ENCODE data around the gene SLC29A3.
A peak's percentile ranks its signal among the peaks of the same experiment; 100 is the strongest.

Gene SLC29A3

DNA sequence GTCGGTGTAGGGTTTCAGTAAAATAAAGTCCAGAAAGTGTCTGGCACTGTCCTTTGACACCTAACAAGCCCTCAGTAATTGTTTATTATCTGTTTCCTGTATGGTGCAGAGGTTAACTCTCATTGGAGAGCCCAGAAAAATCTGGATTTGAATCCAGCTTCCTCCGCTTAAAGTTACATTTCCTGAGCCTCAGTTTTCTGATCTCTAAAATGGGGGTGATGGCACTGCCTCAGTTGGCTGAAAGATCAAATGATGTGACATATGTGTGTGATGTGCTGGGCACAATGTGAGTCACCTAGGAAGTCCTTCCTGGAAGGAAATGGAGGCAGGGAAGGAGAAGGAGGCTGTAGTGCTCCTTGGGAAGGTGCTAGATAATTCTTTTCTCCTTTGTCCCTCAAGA lies 63.0 kb downstream of the SLC29A3 start:
- Histone ChIP-seq H3K4me1 (ENCODE audit: control insufficient read depth in 2 of 2, insufficient read depth in 1 of 2, low read depth in 1 of 2, low read length in 2 of 2) (peaks cover 0 to 8% of the 10 kb centered on the region in 2 donors), H2AK5ac (ENCODE audit: low read depth, low read length) (no peak overlapping the region), H2AFZ (ENCODE audit: low read length) (no peak overlapping the region), H3K27me3 (ENCODE audit: control insufficient read depth in 3 of 3, insufficient read depth in 3 of 3, low read depth in 1 of 3, low read length in 3 of 3) (peaks cover 0 to 45% (median 0%) of the 10 kb centered on the region in 3 experiments), H2BK120ac (ENCODE audit: low read depth, low read length) (no peak overlapping the region), H3K18ac (ENCODE audit: low read length) (no peak overlapping the region), H3K79me1 (ENCODE audit: low read depth, low read length) (no peaks in the 10 kb centered on the region), H3K4me3 (ENCODE audit: low read length in 2 of 2) (no peak overlapping the region), H3K4me2 (ENCODE audit: insufficient read depth, low read length, poor library complexity, severe bottlenecking) (no peak overlapping the region), H4K8ac (ENCODE audit: low read depth, low read length) (no peak overlapping the region), H3K14ac (ENCODE audit: low read length) (no peak overlapping the region), H2BK12ac (ENCODE audit: low read length) (no peak overlapping the region), H4K91ac (ENCODE audit: low read depth, low read length, poor library complexity) (no peak overlapping the region), H3K27ac (replicated peaks; ENCODE audit: low read length) (no peak overlapping the region), H3K9ac (ENCODE audit: low read depth, low read length, poor library complexity) (no peak overlapping the region), H3K4ac (ENCODE audit: low read length) (no peak overlapping the region), H2BK15ac (ENCODE audit: low read length) (no peak overlapping the region), H3K36me3 (replicated peaks in 1 of 2; ENCODE audit: control insufficient read depth in 2 of 2, insufficient read depth in 2 of 2, low read length in 2 of 2) (no peaks in the 10 kb centered on the region), H3K9me3 (replicated peaks in 1 of 2; ENCODE audit: control insufficient read depth in 2 of 2, insufficient read depth in 1 of 2, low read depth in 1 of 2, low read length in 2 of 2) (no peaks in the 10 kb centered on the region), H3K23ac (ENCODE audit: low read depth, low read length, poor library complexity) (no peak overlapping the region), H2BK5ac (ENCODE audit: low read length) (no peak overlapping the region)
- no peak for DNase-seq (ENCODE audit: low spot score)
- WGBS, 2 donors (ENCODE audit: extremely low coverage in 2 of 2, insufficient read length in 2 of 2, insufficient replicate concordance in 1 of 2): no CpG with 5 or more reads among the region's 2 CpGs

DNA sequence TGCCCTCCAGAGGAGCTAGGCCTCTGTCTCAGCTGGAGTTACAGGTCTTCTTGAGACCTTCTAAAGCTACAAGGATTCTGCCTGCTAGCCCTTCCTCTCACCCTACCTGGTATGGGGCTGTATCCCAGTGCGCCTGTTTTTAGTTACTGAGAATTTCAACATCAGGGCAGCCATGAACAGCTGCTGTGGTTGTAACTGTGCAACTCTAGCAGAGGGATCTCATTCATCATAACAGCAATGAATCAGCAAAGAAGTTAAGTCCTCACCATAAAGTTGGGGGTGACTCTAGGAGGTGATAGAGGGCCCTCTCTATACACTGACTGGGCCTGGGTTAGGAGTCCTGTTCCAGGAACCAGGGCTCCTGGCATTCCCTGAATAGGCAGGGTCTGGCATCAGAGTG lies 63.7 kb downstream of the SLC29A3 start:
- H3K4me2 ChIP-seq (ENCODE audit: insufficient read depth, low read length, poor library complexity, severe bottlenecking): no peak overlapping the region
- H2BK5ac ChIP-seq (ENCODE audit: low read length): no peak overlapping the region
- H3K18ac ChIP-seq (ENCODE audit: low read length): no peak overlapping the region
- no peak overlapping the region for H2AFZ ChIP-seq (ENCODE audit: low read length)
- H3K14ac ChIP-seq (ENCODE audit: low read length): no peak overlapping the region
- H3K9ac ChIP-seq (ENCODE audit: low read depth, low read length, poor library complexity): no peak overlapping the region
- no peaks in the 10 kb centered on the region for H3K9me3 ChIP-seq (replicated peaks in 1 of 2; ENCODE audit: control insufficient read depth in 2 of 2, insufficient read depth in 1 of 2, low read depth in 1 of 2, low read length in 2 of 2)
- H4K8ac ChIP-seq (ENCODE audit: low read depth, low read length): no peak overlapping the region
- H2BK12ac ChIP-seq (ENCODE audit: low read length): no peak overlapping the region
- H3K27me3 ChIP-seq (ENCODE audit: control insufficient read depth in 3 of 3, insufficient read depth in 3 of 3, low read depth in 1 of 3, low read length in 3 of 3): peaks cover 0 to 49% (median 0%) of the 10 kb centered on the region in 3 experiments
- WGBS, 2 donors (ENCODE audit: extremely low coverage in 2 of 2, insufficient read length in 2 of 2, insufficient replicate concordance in 1 of 2): no CpG with 5 or more reads among the region's 1 CpG
- H2BK15ac ChIP-seq (ENCODE audit: low read length): no peak overlapping the region
- DNase-seq (ENCODE audit: low spot score): no peak
- no peak overlapping the region for H3K4ac ChIP-seq (ENCODE audit: low read length)
- peaks cover 0 to 7% of the 10 kb centered on the region in 2 donors for H3K4me1 ChIP-seq (ENCODE audit: control insufficient read depth in 2 of 2, insufficient read depth in 1 of 2, low read depth in 1 of 2, low read length in 2 of 2)
- H3K36me3 ChIP-seq (replicated peaks in 1 of 2; ENCODE audit: control insufficient read depth in 2 of 2, insufficient read depth in 2 of 2, low read length in 2 of 2): no peaks in the 10 kb centered on the region
- no peak overlapping the region for H3K27ac ChIP-seq (replicated peaks; ENCODE audit: low read length)
- H4K91ac ChIP-seq (ENCODE audit: low read depth, low read length, poor library complexity): no peak overlapping the region
- no peak overlapping the region for H2AK5ac ChIP-seq (ENCODE audit: low read depth, low read length)
- H3K79me1 ChIP-seq (ENCODE audit: low read depth, low read length): no peaks in the 10 kb centered on the region
- no peak overlapping the region for H3K4me3 ChIP-seq (ENCODE audit: low read length in 2 of 2)
- no peak overlapping the region for H2BK120ac ChIP-seq (ENCODE audit: low read depth, low read length)
- H3K23ac ChIP-seq (ENCODE audit: low read depth, low read length, poor library complexity): no peak overlapping the region

DNA sequence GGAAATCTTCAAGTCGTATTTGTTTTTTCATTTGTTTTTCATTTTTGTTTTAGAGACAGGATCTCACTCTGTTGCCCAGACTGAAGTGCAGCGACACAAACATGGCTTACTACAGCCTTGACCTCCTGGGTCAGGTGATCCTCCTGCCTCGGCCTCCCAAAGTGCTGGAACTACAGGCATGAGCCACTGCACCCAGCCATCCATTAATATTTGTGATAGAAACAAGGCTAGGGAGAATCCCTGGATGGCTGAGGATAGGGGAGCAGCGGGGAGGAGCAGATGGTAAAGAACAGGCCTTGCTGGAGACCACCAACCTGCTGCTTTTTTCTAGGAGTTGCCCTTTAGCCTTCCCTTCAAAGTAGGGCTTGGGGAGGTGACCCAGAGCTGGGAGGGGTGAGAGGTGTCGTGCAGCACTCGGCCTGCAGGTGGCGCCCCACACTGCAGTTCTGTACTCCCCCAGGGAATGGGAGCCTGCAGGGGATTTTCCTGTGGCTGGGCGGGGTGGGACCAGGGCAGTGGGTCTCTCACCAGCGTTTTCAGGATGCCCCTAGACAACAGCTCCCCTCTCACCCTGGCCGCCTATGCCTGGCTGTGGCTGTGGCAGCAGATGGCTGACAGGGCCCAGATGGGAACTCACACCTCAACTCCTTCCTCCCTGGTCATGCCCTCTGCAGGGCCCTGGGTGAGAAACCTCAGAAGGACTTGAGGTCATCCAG lies 65.1 kb downstream of the SLC29A3 start:
- H3K4me1 ChIP-seq (ENCODE audit: control insufficient read depth in 2 of 2, insufficient read depth in 1 of 2, low read depth in 1 of 2, low read length in 2 of 2): peaks cover 0 to 2% of the 10 kb centered on the region in 2 donors
- peak; percentile 75 for DNase-seq (ENCODE audit: low spot score)
- H3K4me2 ChIP-seq (ENCODE audit: insufficient read depth, low read length, poor library complexity, severe bottlenecking): no peak overlapping the region
- no peak overlapping the region for H3K9ac ChIP-seq (ENCODE audit: low read depth, low read length, poor library complexity)
- no CpG with 5 or more reads among the region's 10 CpGs for WGBS, 2 donors (ENCODE audit: extremely low coverage in 2 of 2, insufficient read length in 2 of 2, insufficient replicate concordance in 1 of 2)
- no peak overlapping the region for H2BK12ac ChIP-seq (ENCODE audit: low read length)
- H2BK120ac ChIP-seq (ENCODE audit: low read depth, low read length): no peak overlapping the region
- no peak overlapping the region for H3K4me3 ChIP-seq (ENCODE audit: low read length in 2 of 2)
- H2AK5ac ChIP-seq (ENCODE audit: low read depth, low read length): no peak overlapping the region
- H3K79me1 ChIP-seq (ENCODE audit: low read depth, low read length): no peaks in the 10 kb centered on the region
- no peaks in the 10 kb centered on the region for H3K36me3 ChIP-seq (replicated peaks in 1 of 2; ENCODE audit: control insufficient read depth in 2 of 2, insufficient read depth in 2 of 2, low read length in 2 of 2)
- H4K8ac ChIP-seq (ENCODE audit: low read depth, low read length): no peak overlapping the region
- H2BK15ac ChIP-seq (ENCODE audit: low read length): no peak overlapping the region
- H2BK5ac ChIP-seq (ENCODE audit: low read length): no peak overlapping the region
- H4K91ac ChIP-seq (ENCODE audit: low read depth, low read length, poor library complexity): no peak overlapping the region
- no peak overlapping the region for H2AFZ ChIP-seq (ENCODE audit: low read length)
- no peak overlapping the region for H3K27ac ChIP-seq (replicated peaks; ENCODE audit: low read length)
- H3K4ac ChIP-seq (ENCODE audit: low read length): no peak overlapping the region
- H3K27me3 ChIP-seq (ENCODE audit: control insufficient read depth in 3 of 3, insufficient read depth in 3 of 3, low read depth in 1 of 3, low read length in 3 of 3): peaks cover 0 to 44% (median 0%) of the 10 kb centered on the region in 3 experiments
- no peak overlapping the region for H3K18ac ChIP-seq (ENCODE audit: low read length)
- no peaks in the 10 kb centered on the region for H3K9me3 ChIP-seq (replicated peaks in 1 of 2; ENCODE audit: control insufficient read depth in 2 of 2, insufficient read depth in 1 of 2, low read depth in 1 of 2, low read length in 2 of 2)
- H3K14ac ChIP-seq (ENCODE audit: low read length): no peak overlapping the region
- no peak overlapping the region for H3K23ac ChIP-seq (ENCODE audit: low read depth, low read length, poor library complexity)

DNA sequence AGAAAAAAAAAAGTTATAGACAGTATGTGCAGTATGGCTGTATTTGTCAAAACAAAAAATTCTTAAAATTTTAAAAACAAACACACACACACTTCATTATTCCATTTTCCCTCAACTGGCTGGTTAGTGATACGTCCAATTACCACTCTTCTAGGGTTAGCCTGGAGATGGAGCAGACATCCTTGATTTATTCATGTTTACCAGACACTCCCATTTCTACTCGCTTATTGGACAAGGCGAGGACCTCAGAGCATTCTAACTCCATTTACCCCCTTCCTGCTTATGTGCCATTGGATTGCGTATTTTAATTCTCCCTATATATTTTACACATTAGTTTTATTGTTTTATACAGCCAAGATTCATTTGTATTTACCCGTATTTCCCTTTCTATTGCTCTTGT lies 69.1 kb downstream of the SLC29A3 start:
- Histone ChIP-seq H3K23ac (ENCODE audit: low read depth, low read length, poor library complexity) (no peak overlapping the region), H4K91ac (ENCODE audit: low read depth, low read length, poor library complexity) (no peak overlapping the region), H3K9me3 (replicated peaks in 1 of 2; ENCODE audit: control insufficient read depth in 2 of 2, insufficient read depth in 1 of 2, low read depth in 1 of 2, low read length in 2 of 2) (no peaks in the 10 kb centered on the region), H3K4me1 (ENCODE audit: control insufficient read depth in 2 of 2, insufficient read depth in 1 of 2, low read depth in 1 of 2, low read length in 2 of 2) (peaks cover 0 to 10% of the 10 kb centered on the region in 2 donors), H2BK5ac (ENCODE audit: low read length) (no peak overlapping the region), H3K27ac (replicated peaks; ENCODE audit: low read length) (no peak overlapping the region), H2AK5ac (ENCODE audit: low read depth, low read length) (no peak overlapping the region), H2BK12ac (ENCODE audit: low read length) (no peak overlapping the region), H2AFZ (ENCODE audit: low read length) (no peak overlapping the region), H2BK120ac (ENCODE audit: low read depth, low read length) (no peak overlapping the region), H3K4ac (ENCODE audit: low read length) (no peak overlapping the region), H3K79me1 (ENCODE audit: low read depth, low read length) (no peaks in the 10 kb centered on the region), H3K14ac (ENCODE audit: low read length) (no peak overlapping the region), H3K27me3 (ENCODE audit: control insufficient read depth in 3 of 3, insufficient read depth in 3 of 3, low read depth in 1 of 3, low read length in 3 of 3) (peaks cover 0 to 59% (median 0%) of the 10 kb centered on the region in 3 experiments), H4K8ac (ENCODE audit: low read depth, low read length) (no peak overlapping the region), H2BK15ac (ENCODE audit: low read length) (no peak overlapping the region), H3K36me3 (replicated peaks in 1 of 2; ENCODE audit: control insufficient read depth in 2 of 2, insufficient read depth in 2 of 2, low read length in 2 of 2) (no peaks in the 10 kb centered on the region), H3K9ac (ENCODE audit: low read depth, low read length, poor library complexity) (no peak overlapping the region), H3K4me2 (ENCODE audit: insufficient read depth, low read length, poor library complexity, severe bottlenecking) (no peak overlapping the region), H3K18ac (ENCODE audit: low read length) (no peak overlapping the region), H3K4me3 (ENCODE audit: low read length in 2 of 2) (no peak overlapping the region)
- no peak for DNase-seq (ENCODE audit: low spot score)
- no CpG with 5 or more reads among the region's 5 CpGs for WGBS, 2 donors (ENCODE audit: extremely low coverage in 2 of 2, insufficient read length in 2 of 2, insufficient replicate concordance in 1 of 2)
